Activated CD4-positive, CD25-positive, alpha-beta regulatory T cell treated with anti-CD3 and anti-CD28 coated beads, Interleukin-2, amount 50 U/mL, for 72 hours (primary cell): ENCODE measurements around the gene COX5B.
"Not testable (repeated sequence)": the region's sequence is repeated elsewhere in the genome, so short reads cannot be mapped to it uniquely, and the experiment has no call there.

Experiments used
- DNase-seq: peaks from one replicate; pipeline ENCODE4 v3.0.0; 2021

The COX5B gene

DNA sequence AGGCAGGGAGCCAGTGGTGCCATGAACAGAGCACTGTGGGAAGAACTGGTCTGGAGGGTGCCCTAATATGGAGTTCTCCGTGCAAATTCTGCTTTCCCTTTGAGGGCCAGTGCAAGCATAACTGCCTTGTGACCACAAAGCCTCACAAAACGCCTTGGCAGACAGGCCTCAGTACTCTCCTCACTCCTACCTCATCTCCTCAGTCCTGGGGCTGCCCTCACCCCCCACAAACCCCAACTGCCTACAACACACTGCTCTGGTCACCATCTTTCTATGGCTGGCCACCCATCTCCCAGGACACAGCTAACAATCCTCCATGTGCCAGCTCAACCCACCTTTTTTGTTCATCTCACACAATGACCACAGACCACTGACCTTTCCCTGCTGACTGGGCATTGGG is 8.9 kb downstream of the COX5B start:
- DNase-seq: no peak

GRCh38 chr2:97656129-97656755 is 10.4 kb downstream of the COX5B start:
- no peak for DNase-seq

- no peak for DNase-seq
Measured at GRCh38 chr2:97656905-97657587, 11.2 kb downstream of the COX5B start.

DNA sequence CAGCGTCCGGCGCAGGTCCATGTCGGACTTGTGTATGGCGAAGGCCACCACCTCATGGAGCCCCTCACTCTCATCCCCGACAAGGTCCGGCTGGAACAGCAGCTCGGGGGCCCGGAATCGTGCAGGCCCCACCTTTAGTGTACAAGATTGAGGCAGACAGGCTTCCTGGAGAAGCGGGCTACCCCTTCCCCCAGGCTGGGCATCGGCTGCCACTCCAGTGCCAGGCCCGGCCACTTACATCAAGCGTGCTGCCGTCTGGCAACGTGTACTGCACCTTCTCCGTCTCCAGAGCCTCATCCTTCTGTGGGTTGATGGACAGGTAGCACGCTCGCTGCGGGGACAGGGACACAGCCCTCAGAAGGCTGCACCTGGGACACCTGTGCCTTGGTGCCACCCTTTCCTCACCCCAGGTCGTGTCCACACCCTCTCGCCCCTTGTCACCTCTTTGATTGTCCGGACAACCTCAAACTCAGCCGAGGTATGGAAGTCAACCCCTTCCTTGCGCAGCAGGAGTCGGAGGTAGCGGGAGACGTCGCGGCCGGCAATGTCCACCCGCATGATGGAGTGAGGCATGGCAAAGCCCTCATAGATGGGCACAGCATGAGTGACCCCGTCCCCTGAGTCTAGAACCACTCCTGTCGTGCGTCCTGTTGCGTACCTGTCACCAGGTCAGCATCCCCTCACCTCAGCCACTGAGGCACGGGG is 12.3 kb downstream of the COX5B start:
- no peak for DNase-seq

DNA sequence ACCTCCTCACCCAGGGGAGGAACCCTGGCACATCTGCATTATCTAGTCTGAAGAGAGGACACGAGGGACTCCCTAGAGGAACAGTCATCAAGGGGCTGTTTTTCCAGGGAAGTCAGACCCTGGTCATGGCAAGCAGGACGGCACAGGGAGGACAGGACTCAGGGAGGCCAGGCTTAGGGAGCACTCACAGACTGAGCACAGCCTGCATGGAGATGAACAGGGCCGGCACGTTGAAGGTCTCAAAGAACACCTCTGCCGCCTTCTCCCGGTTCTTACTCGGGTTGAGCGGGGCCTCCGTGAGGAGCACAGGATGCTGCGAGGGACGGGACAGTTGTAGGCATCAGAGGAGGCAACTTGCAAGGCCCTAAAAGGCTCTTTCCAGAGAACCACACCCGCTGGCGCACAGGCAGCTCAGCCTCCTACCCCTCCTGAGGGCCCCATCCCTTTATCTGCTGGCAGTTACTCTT is 12.9 kb downstream of the COX5B start:
- DNase-seq: no peak

GRCh38 chr2:97659256-97660043 is 13.6 kb downstream of the COX5B start:
- no peak for DNase-seq

DNA sequence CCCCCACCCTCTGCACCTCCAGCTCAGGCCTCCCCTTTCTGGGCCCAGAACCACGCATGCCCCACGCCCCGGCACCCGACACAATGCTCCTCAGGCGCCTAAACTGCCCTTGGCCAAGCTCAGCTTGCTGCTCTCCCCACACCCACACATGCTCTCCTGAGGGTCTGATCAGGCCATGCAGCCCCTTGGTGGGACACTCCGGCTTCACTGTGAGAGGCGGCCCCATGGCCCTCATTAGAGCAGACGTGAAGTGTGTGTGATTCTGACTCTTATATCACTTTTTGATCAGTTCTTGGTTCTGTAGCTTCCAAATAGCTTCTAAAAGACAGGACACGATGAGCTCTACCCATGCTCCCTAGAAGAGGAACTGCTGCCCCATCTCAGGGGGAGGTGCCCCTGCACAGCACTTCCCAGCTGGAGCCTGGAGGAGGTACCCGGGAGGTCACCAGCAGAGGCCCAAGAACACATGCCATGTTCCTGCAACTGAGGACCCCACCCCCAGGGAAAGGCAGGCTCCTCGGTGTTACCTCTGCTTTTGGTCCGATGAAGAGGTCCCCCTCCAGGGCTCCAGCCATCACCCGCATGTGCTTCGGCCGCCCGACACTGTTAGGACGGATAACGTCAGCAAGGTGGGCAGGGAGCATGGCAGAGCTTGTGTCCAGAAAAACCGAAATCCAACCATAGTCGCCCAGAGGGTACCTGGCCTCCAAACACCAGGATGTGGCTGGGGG is 14.3 kb downstream of the COX5B start:
- DNase-seq: no peak

GRCh38 chr2:97660775-97661389 is 15.0 kb downstream of the COX5B start:
- no peak for DNase-seq

DNA sequence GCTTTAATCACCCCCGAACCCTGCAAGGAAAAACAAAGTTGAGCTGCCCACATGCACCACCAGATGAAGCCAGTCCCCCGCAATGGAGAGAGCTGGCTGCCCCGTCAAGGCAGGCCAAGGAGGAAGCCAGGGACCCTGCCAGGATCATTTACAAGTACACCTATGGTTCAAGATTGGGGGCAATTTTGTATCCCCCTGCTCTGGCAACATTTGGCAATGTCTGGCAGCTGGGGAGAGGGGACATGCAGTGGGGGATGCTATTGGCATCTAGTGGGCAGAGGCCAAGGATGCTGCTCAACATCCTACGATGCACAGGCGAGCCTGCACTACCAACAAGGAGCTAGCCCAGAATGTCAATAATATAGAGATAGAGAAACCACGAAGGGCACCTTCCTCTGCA is 16.1 kb downstream of the COX5B start:
- DNase-seq: no peak

- no peak for DNase-seq
Measured at GRCh38 chr2:97662386-97662894, 16.6 kb downstream of the COX5B start.

GRCh38 chr2:97662895-97663625 is 17.2 kb downstream of the COX5B start:
- DNase-seq: peak; percentile 73

- no peak for DNase-seq
Measured at GRCh38 chr2:97663626-97663961, 17.7 kb downstream of the COX5B start.

GRCh38 chr2:97663962-97664635 is 18.2 kb downstream of the COX5B start, which contains the start of gene ACTR1B:
Gene ACTR1B (minus strand): TSS chr2:97664044. CDS start chr2:97663890, 154 bp downstream.
- peak; percentile 96 for DNase-seq

GRCh38 chr2:97664636-97664970 is 18.7 kb downstream of the COX5B start:
- DNase-seq: no peak

GRCh38 chr2:97669448-97669847 is 23.6 kb downstream of the COX5B start, which contains the start of gene C2orf92:
Gene C2orf92 (plus strand): TSS chr2:97669713. CDS start chr2:97669789, 76 bp downstream.
- no peak for DNase-seq

DNA sequence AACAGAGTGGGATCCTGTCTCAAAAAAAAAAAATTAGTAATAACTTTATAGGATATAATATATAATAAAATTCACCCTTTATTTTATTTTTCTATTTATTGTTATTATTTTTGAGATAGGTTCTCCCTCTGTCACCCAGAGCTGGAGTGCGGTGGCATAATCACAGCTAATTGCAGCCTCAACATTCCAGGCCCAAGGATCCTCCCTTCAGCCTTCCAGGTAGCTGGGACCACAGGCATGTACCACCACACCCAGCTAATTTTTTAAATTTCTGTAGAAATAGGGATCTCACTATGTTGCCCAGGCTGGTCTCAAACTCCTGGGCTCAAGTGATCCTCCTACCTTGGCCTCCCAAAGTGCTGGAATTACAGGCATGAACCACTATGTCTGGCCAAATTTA is 24.6 kb downstream of the COX5B start:
- DNase-seq: no peak

GRCh38 chr2:97671526-97671925 is 25.7 kb downstream of the COX5B start:
- DNase-seq: no peak

DNA sequence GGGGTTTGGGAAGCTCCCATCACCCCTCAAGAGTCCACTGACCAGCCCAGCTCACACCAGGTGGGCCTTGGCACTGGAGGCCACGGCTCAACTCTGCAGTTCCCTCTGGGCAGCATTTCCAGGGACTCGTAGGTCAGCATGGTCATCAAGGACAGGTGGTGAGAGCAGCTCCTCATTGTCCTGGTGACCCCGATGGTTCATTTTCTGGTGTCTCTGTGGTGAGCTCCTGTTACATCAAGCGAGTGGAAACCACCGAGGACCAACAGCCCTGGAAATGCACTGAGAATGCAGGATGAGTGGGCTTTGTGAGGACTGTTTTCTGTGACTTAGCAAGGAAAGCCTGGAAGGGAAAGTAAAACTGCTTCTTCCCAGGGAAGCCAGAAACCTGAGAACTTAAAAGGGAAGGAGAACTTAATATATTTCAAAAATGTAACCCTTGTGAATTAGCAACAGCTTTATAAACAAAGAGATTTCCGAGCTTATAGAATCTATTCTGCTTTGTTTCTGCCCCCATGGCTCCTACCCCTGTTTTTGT is 26.8 kb downstream of the COX5B start:
- DNase-seq: not testable (repeated sequence)

DNA sequence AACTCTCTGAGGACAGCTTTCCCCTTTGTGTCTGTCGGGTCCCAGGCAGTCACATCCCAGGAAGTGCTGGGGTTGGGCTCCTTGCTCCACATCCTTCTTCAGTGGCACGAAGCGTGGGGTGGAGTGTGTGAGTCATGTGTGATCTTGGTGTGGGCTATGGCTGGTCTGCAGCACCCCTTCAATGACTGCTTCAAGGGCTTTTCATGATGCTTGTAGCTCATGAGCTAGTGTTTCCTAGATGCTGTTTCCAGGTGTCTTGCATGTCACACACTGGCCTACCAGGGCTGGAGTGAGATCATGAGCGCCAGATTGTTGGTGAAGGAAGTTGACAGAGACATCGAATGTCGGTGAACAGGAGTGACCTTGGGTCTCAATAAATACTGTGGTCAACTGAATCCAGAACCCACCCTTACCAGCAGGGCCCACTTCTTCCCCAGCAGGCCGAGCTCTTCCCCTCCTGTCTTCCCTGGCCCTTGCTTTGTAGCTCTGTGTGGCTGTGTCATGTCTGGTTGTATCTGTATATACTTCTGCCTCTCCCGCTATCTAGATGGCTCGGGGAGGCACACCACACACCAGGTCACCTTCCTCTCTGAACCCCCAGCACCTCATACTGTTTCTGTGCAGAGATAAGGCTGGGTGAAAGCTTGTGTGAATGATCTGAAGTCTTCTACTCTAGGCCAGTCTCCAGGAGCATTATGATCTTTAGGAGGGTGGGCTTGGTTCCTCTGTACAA is 27.5 kb downstream of the COX5B start:
- no peak for DNase-seq

GRCh38 chr2:97673915-97674283 is 28.0 kb downstream of the COX5B start:
- DNase-seq: no peak
